ENCODE results near the gene KRT83.

- TF ChIP-seq, protein P1, sequence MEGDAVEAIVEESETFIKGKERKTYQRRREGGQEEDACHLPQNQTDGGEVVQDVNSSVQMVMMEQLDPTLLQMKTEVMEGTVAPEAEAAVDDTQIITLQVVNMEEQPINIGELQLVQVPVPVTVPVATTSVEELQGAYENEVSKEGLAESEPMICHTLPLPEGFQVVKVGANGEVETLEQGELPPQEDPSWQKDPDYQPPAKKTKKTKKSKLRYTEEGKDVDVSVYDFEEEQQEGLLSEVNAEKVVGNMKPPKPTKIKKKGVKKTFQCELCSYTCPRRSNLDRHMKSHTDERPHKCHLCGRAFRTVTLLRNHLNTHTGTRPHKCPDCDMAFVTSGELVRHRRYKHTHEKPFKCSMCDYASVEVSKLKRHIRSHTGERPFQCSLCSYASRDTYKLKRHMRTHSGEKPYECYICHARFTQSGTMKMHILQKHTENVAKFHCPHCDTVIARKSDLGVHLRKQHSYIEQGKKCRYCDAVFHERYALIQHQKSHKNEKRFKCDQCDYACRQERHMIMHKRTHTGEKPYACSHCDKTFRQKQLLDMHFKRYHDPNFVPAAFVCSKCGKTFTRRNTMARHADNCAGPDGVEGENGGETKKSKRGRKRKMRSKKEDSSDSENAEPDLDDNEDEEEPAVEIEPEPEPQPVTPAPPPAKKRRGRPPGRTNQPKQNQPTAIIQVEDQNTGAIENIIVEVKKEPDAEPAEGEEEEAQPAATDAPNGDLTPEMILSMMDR (IDR thresholded peaks at IDR 0.05), result no peak
- TF ChIP-seq POLR2A (IDR thresholded peaks at IDR 0.05), result no peak
Observed at GRCh38 chr12:52342781-52343490, 21.7 kb upstream of the KRT83 start.

All from uterus (tissue), 2 donors.